GM23338 (cell line): ENCODE data around the gene FAM13C. TPM values are rescaled to one million over a fixed set of nuclear protein-coding genes. Genes with fewer than 3 reads are reported as not detected.

ENCODE experiments used
- ATAC-seq: fragments of 200-7000 bp; cut with Tn5 transposase; 3 replicates; pipeline ENCODE4 v1.9.1; 2020
- DNase-seq: peaks from one replicate; pipeline ENCODE4 v3.0.0-alpha.2; 2015; ENCODE audit warnings: low spot score
- H2AFZ ChIP-seq: fragments of 200-600 bp; sonication (generic); 2 replicates; pipeline ENCODE4 v1.8.0; 2016; ENCODE audit warnings: antibody characterized with exemption, mild to moderate bottlenecking, moderate library complexity
- H3F3A ChIP-seq: fragments of 200-600 bp; sonication (generic); replicated peaks from 2 replicates; pipeline ENCODE4 v1.8.0; 2017; ENCODE audit warnings: antibody characterized with exemption, mixed run types, low read depth
- H3K27ac ChIP-seq: fragments of 200-600 bp; sonication (generic); 2 replicates; pipeline ENCODE4 v1.6.1; 2016; ENCODE audit warnings: low read depth
- H3K27me3 ChIP-seq: fragments of 200-600 bp; sonication (generic); 2 replicates; pipeline ENCODE4 v1.8.0; 2016; ENCODE audit warnings: mild to moderate bottlenecking, mixed run types, moderate library complexity; ENCODE audit not compliant: insufficient read depth
- H3K36me3 ChIP-seq: fragments of 200-600 bp; sonication (generic); 2 replicates; pipeline ENCODE4 v1.8.0; 2016; ENCODE audit warnings: mild to moderate bottlenecking; ENCODE audit not compliant: insufficient read depth
- H3K4me1 ChIP-seq: fragments of 200-600 bp; sonication (generic); 2 replicates; pipeline ENCODE4 v1.8.0; 2016; ENCODE audit warnings: mild to moderate bottlenecking, moderate library complexity; ENCODE audit not compliant: insufficient read depth
- H3K4me2 ChIP-seq: fragments of 200-600 bp; sonication (generic); 2 replicates; pipeline ENCODE4 v1.7.1; 2017; ENCODE audit warnings: mixed run types
- H3K4me3 ChIP-seq: fragments of 200-600 bp; sonication (generic); 2 replicates; pipeline ENCODE4 v1.6.1; 2016; ENCODE audit warnings: mixed run types
- H3K79me2 ChIP-seq: fragments of 200-600 bp; sonication (generic); replicated peaks from 2 replicates; pipeline ENCODE4 v1.8.0; 2017; ENCODE audit warnings: mild to moderate bottlenecking; ENCODE audit not compliant: insufficient read depth
- H3K9me2 ChIP-seq: fragments of 200-600 bp; sonication (generic); 2 replicates; pipeline ENCODE4 v1.8.0; 2017; ENCODE audit not compliant: insufficient read depth
- H4K20me1 ChIP-seq: fragments of 200-600 bp; sonication (generic); replicated peaks from 2 replicates; pipeline ENCODE4 v1.8.0; 2017; ENCODE audit warnings: mild to moderate bottlenecking; ENCODE audit not compliant: insufficient read depth
- H3K27ac Mint-ChIP-seq: 2 replicates; pipeline ENCODE4 v1.8.0; 2020; ENCODE audit warnings: inconsistent platforms, mild to moderate bottlenecking, moderate library complexity, mixed read lengths
- H3K27me3 Mint-ChIP-seq: 3 replicates; pipeline ENCODE4 v1.8.0; 2022; ENCODE audit warnings: low read depth, mild to moderate bottlenecking, moderate library complexity, mixed read lengths, inconsistent platforms; ENCODE audit not compliant: insufficient read depth, poor library complexity
- H3K36me3 Mint-ChIP-seq: 3 replicates; pipeline ENCODE4 v1.8.0; 2021; ENCODE audit warnings: low read depth, mild to moderate bottlenecking, inconsistent platforms, moderate library complexity, mixed read lengths
- H3K4me1 Mint-ChIP-seq: 3 replicates; pipeline ENCODE4 v1.8.0; 2020; ENCODE audit warnings: mild to moderate bottlenecking, inconsistent platforms, mixed read lengths
- H3K4me3 Mint-ChIP-seq: 3 replicates; pipeline ENCODE4 v1.8.0; 2021; ENCODE audit warnings: moderate library complexity, mild to moderate bottlenecking, inconsistent platforms, mixed read lengths
- H3K9me3 Mint-ChIP-seq: 3 replicates; pipeline ENCODE4 v1.8.0; 2020; ENCODE audit warnings: moderate library complexity, mild to moderate bottlenecking, inconsistent platforms, mixed read lengths
- CREB1 ChIP-seq: fragments of 250-450 bp; sonication (Bioruptor Pico); IDR thresholded peaks from 2 replicates; pipeline ENCODE4 v1.5.0; 2020; ENCODE audit warnings: low read depth, mild to moderate bottlenecking, moderate library complexity
- CTCF ChIP-seq, 2 experiments: fragments of 200-600 bp in 1 of 2; sonication (generic) in 1 of 2; conservative IDR thresholded peaks; 2 replicates each; pipeline versions ENCODE4 v1.5.1 to v1.6.1; 2016 to 2017; ENCODE audit warnings: antibody characterized with exemption in 2 of 2, low read depth in 2 of 2, mild to moderate bottlenecking in 2 of 2, moderate library complexity in 1 of 2
- EZH2 ChIP-seq: fragments of 200-600 bp; sonication (generic); IDR thresholded peaks from one replicate; pipeline ENCODE4 v1.8.0; 2017; ENCODE audit warnings: antibody characterized with exemption, mild to moderate bottlenecking, low read depth; ENCODE audit not compliant: unreplicated experiment
- EZH2phosphoT487 ChIP-seq: fragments of 200-600 bp; sonication (generic); IDR thresholded peaks from one replicate; pipeline ENCODE4 v1.8.1; 2018; ENCODE audit warnings: antibody characterized with exemption; ENCODE audit not compliant: unreplicated experiment
- JUNB ChIP-seq: IDR thresholded peaks from one replicate; pipeline ENCODE4 v1.6.1; 2016; ENCODE audit warnings: antibody characterized with exemption; ENCODE audit not compliant: unreplicated experiment
- NANOG ChIP-seq: IDR thresholded peaks from 2 replicates; pipeline ENCODE4 v1.6.1; 2016; ENCODE audit warnings: antibody characterized with exemption, borderline replicate concordance
- POLR2AphosphoS5 ChIP-seq: IDR thresholded peaks from 2 replicates; pipeline ENCODE4 v1.6.1; 2016; ENCODE audit warnings: antibody characterized with exemption, low read depth
- STAT1 ChIP-seq: IDR thresholded peaks from one replicate; pipeline ENCODE4 v1.6.1; 2016; ENCODE audit warnings: antibody characterized with exemption; ENCODE audit not compliant: unreplicated experiment
- ZNF114 ChIP-seq: fragments of 250-450 bp; sonication (Bioruptor Pico); IDR thresholded peaks from 2 replicates; pipeline ENCODE4 v1.5.0; 2020; ENCODE audit warnings: mild to moderate bottlenecking, moderate library complexity
- ZNF331 ChIP-seq: fragments of 250-450 bp; sonication (Bioruptor Pico); IDR thresholded peaks from 2 replicates; pipeline ENCODE4 v1.5.0; 2020; ENCODE audit warnings: low read depth, mild to moderate bottlenecking, moderate library complexity
- ZNF462 ChIP-seq: fragments of 250-450 bp; sonication (Bioruptor Pico); IDR thresholded peaks from 2 replicates; pipeline ENCODE4 v1.5.0; 2020; ENCODE audit warnings: mild to moderate bottlenecking, moderate library complexity
- polyA plus RNA-seq: library from polyadenylated mRNA; unstranded; fragments of >200 nt; fragmentation: Nextera tagmentation; extraction: Ambion mirVana; gene quantifications from 2 replicates; pipeline ENCODE4 v1.2.1, GENCODE V29; 2016
- total RNA-seq: library from RNA; depleted of rRNA; stranded (reverse); fragments of >200 nt; shearing (Covaris generic); gene quantifications from 2 replicates; pipeline ENCODE4 v1.2.3, GENCODE V29; 2014

FAM13C gene
- total and polyA plus RNA-seq, 2 experiments from 2014 or later: 0.94 to 2.1 TPM

DNA sequence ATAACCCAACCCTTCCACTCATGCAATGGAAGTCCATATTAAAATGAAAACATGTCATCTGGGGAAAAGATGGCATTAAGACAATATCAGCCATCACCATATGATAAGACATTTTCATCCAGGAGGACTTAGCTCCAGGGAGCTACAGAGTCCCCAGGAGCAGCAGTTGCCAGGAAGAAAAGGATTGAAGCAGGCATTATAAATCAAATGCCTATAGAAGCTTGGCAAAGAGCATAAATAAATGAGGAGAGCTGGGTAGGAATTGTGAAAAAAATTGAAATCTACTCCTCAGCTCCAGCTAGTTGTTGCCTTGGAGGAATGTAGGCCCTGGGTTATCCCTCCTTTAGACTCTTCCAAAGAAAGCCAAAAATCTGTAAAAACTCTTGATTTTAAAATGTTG, 42.5 kb downstream of the FAM13C start:
- no peaks in the 10 kb centered on the region for H4K20me1 ChIP-seq
- H3F3A ChIP-seq: no peaks in the 10 kb centered on the region
- no peaks in the 10 kb centered on the region; the same call in 1 of the 2 replicates for H3K4me1 ChIP-seq
- no peak overlapping the region for H2AFZ ChIP-seq
- no peaks in the 10 kb centered on the region for H3K36me3 ChIP-seq
- no peak overlapping the region for H3K4me3 ChIP-seq
- no peaks in the 10 kb centered on the region for H3K9me2 ChIP-seq
- TF ChIP-seq NANOG (no peak), CTCF (conservative IDR thresholded peaks at IDR 0.05; ENCODE audit: low read depth in 2 of 2) (no peak), EZH2phosphoT487 (no peak), ZNF114 (CRISPR knock-in tag) (no peak), EZH2 (no peak), CREB1 (CRISPR knock-in tag) (no peak), JUNB (no peak), ZNF331 (no peak)
- no peak overlapping the region for H3K27ac Mint-ChIP-seq
- no peaks in the 10 kb centered on the region for H3K9me3 Mint-ChIP-seq
- H3K27ac ChIP-seq: no peak overlapping the region
- H3K4me3 Mint-ChIP-seq: no peak overlapping the region
- H3K27me3 Mint-ChIP-seq: peaks cover 3% of the 10 kb centered on the region
- DNase-seq (peak; percentile 50), ATAC-seq (no peak)
- no peak overlapping the region for H3K4me2 ChIP-seq
- H3K79me2 ChIP-seq: no peaks in the 10 kb centered on the region
- no peaks in the 10 kb centered on the region for H3K36me3 Mint-ChIP-seq
- H3K27me3 ChIP-seq: no peaks in the 10 kb centered on the region
- no peaks in the 10 kb centered on the region; the same call in 2 of the 3 replicates for H3K4me1 Mint-ChIP-seq

GRCh38 chr10:59317066-59317465, 45.3 kb downstream of the FAM13C start:
- DNase-seq: no peak
- H3K4me3 Mint-ChIP-seq: no peak overlapping the region
- H3F3A ChIP-seq: no peaks in the 10 kb centered on the region
- TF ChIP-seq CTCF (conservative IDR thresholded peaks at IDR 0.05; ENCODE audit: low read depth in 2 of 2) (no peak), EZH2 (no peak), POLR2AphosphoS5 (no peak), JUNB (no peak), NANOG (no peak), CREB1 (CRISPR knock-in tag) (no peak), ZNF462 (CRISPR knock-in tag) (no peak), STAT1 (no peak), ZNF114 (CRISPR knock-in tag) (no peak), EZH2phosphoT487 (no peak)

More at GRCh38 chr10:59317066-59317465, 45.3 kb downstream of the FAM13C start:
- no peaks in the 10 kb centered on the region; the same call in 1 of the 2 replicates for H3K4me1 ChIP-seq
- no peak for ATAC-seq
- H3K4me3 ChIP-seq: no peak overlapping the region
- H3K27ac ChIP-seq: no peak overlapping the region
- Mint-ChIP-seq H3K4me1 (no peaks in the 10 kb centered on the region; the same call in 2 of the 3 replicates), H3K27ac (no peak overlapping the region), H3K36me3 (no peaks in the 10 kb centered on the region), H3K27me3 (no peaks in the 10 kb centered on the region), H3K9me3 (no peaks in the 10 kb centered on the region)
- H3K4me2 ChIP-seq: no peak overlapping the region
- no peaks in the 10 kb centered on the region for H3K79me2 ChIP-seq
- no peaks in the 10 kb centered on the region for H3K36me3 ChIP-seq
- no peaks in the 10 kb centered on the region for H3K9me2 ChIP-seq
- no peaks in the 10 kb centered on the region for H3K27me3 ChIP-seq
- H2AFZ ChIP-seq: no peak overlapping the region
- H4K20me1 ChIP-seq: no peaks in the 10 kb centered on the region
